PC-3 (cell line): Measurements from ENCODE around the gene TBL3.
"Not testable (repeated sequence)": the region's sequence is repeated elsewhere in the genome, so short reads cannot be mapped to it uniquely, and the experiment has no call there.

Experiments
- CTCF ChIP-seq: fragments of 300-600 bp; sonication (generic); conservative IDR thresholded peaks from 2 replicates; pipeline ENCODE4 v1.5.1; 2017; ENCODE audit warnings: antibody characterized with exemption, low read depth, mild to moderate bottlenecking, low read length
- EZH2 ChIP-seq: fragments of 300-600 bp; sonication (generic); IDR thresholded peaks from one replicate; pipeline ENCODE4 v1.6.1; 2017; ENCODE audit warnings: antibody characterized with exemption, mild to moderate bottlenecking, low read length; ENCODE audit not compliant: unreplicated experiment

DNA sequence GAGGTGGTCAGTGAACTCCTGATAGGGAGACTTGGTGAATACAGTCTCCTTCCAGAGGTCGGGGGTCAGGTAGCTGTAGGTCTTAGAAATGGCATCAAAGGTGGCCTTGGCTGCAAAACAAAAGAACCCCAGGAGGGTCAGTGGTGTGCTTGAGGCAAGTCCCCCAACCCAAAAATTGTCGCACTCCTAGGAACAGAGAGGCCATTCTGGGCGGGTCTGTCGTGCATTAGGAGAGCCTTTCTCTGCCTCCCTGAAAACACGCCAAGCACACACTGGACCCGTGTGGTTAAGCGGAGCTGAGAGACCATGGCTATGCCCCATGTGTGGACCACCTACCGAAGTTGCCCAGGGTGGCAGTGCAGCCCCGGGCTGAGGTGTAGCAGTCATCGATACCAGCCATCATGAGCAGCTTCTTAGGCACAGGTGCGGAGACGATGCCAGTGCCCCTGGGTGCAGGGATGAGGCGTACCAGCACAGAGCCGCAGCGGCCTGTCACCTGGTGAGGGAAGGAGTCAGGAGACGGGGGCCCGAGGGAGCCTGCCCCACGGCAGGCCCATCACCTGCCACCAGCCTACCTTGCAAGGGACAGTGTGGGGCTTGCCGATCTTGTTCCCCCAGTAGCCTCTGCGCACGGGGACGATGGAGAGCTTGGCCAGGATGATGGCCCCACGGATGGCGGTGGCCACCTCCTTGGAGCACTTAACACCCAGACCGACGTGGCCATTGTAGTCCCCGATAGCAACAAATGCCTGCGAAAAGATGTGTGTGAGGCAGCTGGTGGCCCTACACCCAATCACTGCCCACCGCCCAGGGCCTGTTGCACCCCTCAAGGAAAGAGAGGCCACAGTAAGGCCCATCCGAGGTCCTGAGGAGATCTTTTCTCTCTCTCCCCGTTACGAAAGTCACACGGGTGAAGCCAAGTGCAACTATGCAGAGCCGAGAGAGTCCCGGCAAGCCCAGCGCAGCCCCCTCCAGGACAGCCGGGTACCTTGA lies 9.4 kb upstream of the TBL3 start:
- not testable (repeated sequence) for TF ChIP-seq EZH2, CTCF
